ENCODE data around the gene PCDH17.

GRCh38 chr13:57675526-57675925 lies 44.0 kb downstream of the PCDH17 start:
- TF ChIP-seq CTCF (conservative IDR thresholded peaks at IDR 0.05; ENCODE audit: low read depth, low read length) (no peak), POLR2A (IDR thresholded peaks at IDR 0.05; ENCODE audit: low read depth, low read length) (no peak), RCOR1 (IDR thresholded peaks at IDR 0.05; ENCODE audit: insufficient replicate concordance, low read length) (no peak), SMC3 (IDR thresholded peaks at IDR 0.05; ENCODE audit: low read depth, low read length) (no peak), MXI1 (IDR thresholded peaks at IDR 0.05; ENCODE audit: borderline replicate concordance, low read depth, low read length) (no peak), BHLHE40 (IDR thresholded peaks at IDR 0.05; ENCODE audit: low read depth, low read length) (no peak), NFE2L2 (IDR thresholded peaks at IDR 0.05; ENCODE audit: low read depth, low read length) (no peak), CHD1 (IDR thresholded peaks at IDR 0.05; ENCODE audit: low read depth, low read length) (no peak), RAD21 (IDR thresholded peaks at IDR 0.05; ENCODE audit: low read length) (no peak), MAFK (IDR thresholded peaks at IDR 0.05; ENCODE audit: low read depth, low read length) (no peak), RFX5 (IDR thresholded peaks at IDR 0.05; ENCODE audit: low read depth, low read length) (no peak), FOS (IDR thresholded peaks at IDR 0.05; ENCODE audit: low read depth, low read length) (no peak), ELK1 (IDR thresholded peaks at IDR 0.05; ENCODE audit: borderline replicate concordance, low read depth, low read length) (no peak)
